PC-3 (cell line): ENCODE results near the gene PRICKLE2.

Experiments
- CTCF ChIP-seq: fragments of 300-600 bp; sonication (generic); conservative IDR thresholded peaks from 2 replicates; pipeline ENCODE4 v1.5.1; 2017; ENCODE audit warnings: antibody characterized with exemption, low read depth, mild to moderate bottlenecking, low read length
- EZH2 ChIP-seq: fragments of 300-600 bp; sonication (generic); IDR thresholded peaks from one replicate; pipeline ENCODE4 v1.6.1; 2017; ENCODE audit warnings: antibody characterized with exemption, mild to moderate bottlenecking, low read length; ENCODE audit not compliant: unreplicated experiment
- EZH2phosphoT487 ChIP-seq: fragments of 300-600 bp; sonication (generic); IDR thresholded peaks from 2 replicates; pipeline ENCODE4 v1.6.1; 2018; ENCODE audit warnings: mild to moderate bottlenecking, antibody characterized with exemption, low read length, borderline replicate concordance

GRCh38 chr3:64268926-64269325 lies 43.7 kb upstream of the PRICKLE2 start:
- TF ChIP-seq CTCF (no peak), EZH2 (no peak), EZH2phosphoT487 (no peak)
